ENCODE results near the gene DDX27. TPM values are rescaled to one million over a fixed set of nuclear protein-coding genes. Genes with fewer than 3 reads are reported as not detected.

The DDX27 gene
- total and polyA plus RNA-seq, 2 of the 13 experiments (the other 11 are each of a cell fraction or from before 2014, with no cell fraction given), result 42.6 to 72.8 TPM

- TF ChIP-seq, protein P1, sequence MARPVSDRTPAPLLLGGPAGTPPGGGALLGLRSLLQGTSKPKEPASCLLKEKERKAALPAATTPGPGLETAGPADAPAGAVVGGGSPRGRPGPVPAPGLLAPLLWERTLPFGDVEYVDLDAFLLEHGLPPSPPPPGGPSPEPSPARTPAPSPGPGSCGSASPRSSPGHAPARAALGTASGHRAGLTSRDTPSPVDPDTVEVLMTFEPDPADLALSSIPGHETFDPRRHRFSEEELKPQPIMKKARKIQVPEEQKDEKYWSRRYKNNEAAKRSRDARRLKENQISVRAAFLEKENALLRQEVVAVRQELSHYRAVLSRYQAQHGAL (CRISPR knock-in tag; IDR thresholded peaks at IDR 0.05; ENCODE audit: not compliant biosample characterization), result no peak
- no peak; the same call in 1 of the 2 replicates for TF ChIP-seq ZSCAN29 (CRISPR knock-in tag; conservative IDR thresholded peaks at IDR 0.05)
- no peak for TF ChIP-seq HNRNPLL (IDR thresholded peaks at IDR 0.05; ENCODE audit: low read depth, low read length, poor library complexity, severe bottlenecking)
- TF ChIP-seq GATAD1 (CRISPR knock-in tag; IDR thresholded peaks at IDR 0.05), result peak; percentile 65; the same call in 1 of the 2 replicates
- TF ChIP-seq ZNF7 (CRISPR knock-in tag; IDR thresholded peaks at IDR 0.05), result no peak
- no peak for TF ChIP-seq ZNF776 (CRISPR knock-in tag; IDR thresholded peaks at IDR 0.05)
- peak; percentile 77; the same call in 1 of the 2 replicates for TF ChIP-seq ZFP36L1 (CRISPR knock-in tag; IDR thresholded peaks at IDR 0.05)
- TF ChIP-seq SETDB1 (CRISPR knock-in tag; IDR thresholded peaks at IDR 0.05; ENCODE audit: borderline replicate concordance), result no peak
- TF ChIP-seq ZNF770 (CRISPR knock-in tag; IDR thresholded peaks at IDR 0.05), result no peak
- no peak for TF ChIP-seq ZNF607 (CRISPR knock-in tag; IDR thresholded peaks at IDR 0.05; ENCODE audit: borderline replicate concordance)
- TF ChIP-seq ZNF768 (CRISPR knock-in tag; IDR thresholded peaks at IDR 0.05), result 0 out of 2 replicates have a peak, but pooled peaks have one; percentile 23
- TF ChIP-seq ARID5B (CRISPR knock-in tag; IDR thresholded peaks at IDR 0.05), result peak; percentile 64
- TF ChIP-seq, protein P2, sequence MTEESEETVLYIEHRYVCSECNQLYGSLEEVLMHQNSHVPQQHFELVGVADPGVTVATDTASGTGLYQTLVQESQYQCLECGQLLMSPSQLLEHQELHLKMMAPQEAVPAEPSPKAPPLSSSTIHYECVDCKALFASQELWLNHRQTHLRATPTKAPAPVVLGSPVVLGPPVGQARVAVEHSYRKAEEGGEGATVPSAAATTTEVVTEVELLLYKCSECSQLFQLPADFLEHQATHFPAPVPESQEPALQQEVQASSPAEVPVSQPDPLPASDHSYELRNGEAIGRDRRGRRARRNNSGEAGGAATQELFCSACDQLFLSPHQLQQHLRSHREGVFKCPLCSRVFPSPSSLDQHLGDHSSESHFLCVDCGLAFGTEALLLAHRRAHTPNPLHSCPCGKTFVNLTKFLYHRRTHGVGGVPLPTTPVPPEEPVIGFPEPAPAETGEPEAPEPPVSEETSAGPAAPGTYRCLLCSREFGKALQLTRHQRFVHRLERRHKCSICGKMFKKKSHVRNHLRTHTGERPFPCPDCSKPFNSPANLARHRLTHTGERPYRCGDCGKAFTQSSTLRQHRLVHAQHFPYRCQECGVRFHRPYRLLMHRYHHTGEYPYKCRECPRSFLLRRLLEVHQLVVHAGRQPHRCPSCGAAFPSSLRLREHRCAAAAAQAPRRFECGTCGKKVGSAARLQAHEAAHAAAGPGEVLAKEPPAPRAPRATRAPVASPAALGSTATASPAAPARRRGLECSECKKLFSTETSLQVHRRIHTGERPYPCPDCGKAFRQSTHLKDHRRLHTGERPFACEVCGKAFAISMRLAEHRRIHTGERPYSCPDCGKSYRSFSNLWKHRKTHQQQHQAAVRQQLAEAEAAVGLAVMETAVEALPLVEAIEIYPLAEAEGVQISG (CRISPR knock-in tag; IDR thresholded peaks at IDR 0.05), result peak; percentile 75
- no peak for TF ChIP-seq ZNF441 (CRISPR knock-in tag; IDR thresholded peaks at IDR 0.05; ENCODE audit: borderline replicate concordance)
- no peak for TF ChIP-seq ZNF33B (CRISPR knock-in tag; IDR thresholded peaks at IDR 0.05)
- TF ChIP-seq GABPA (IDR thresholded peaks at IDR 0.05; ENCODE audit: low read depth, low read length), result no peak
- peak; percentile 65 for TF ChIP-seq GABPA (CRISPR knock-in tag; IDR thresholded peaks at IDR 0.05; ENCODE audit: low read depth)
- TF ChIP-seq HES4 (CRISPR knock-in tag; IDR thresholded peaks at IDR 0.05; ENCODE audit: borderline replicate concordance), result no peak
- TF ChIP-seq TBL1XR1 (IDR thresholded peaks at IDR 0.05; ENCODE audit: borderline replicate concordance, low read length, partially characterized antibody), result no peak
- no peak for TF ChIP-seq ZNF780A (CRISPR knock-in tag; IDR thresholded peaks at IDR 0.05)
These were observed 2.1 kb upstream of the DDX27 start (continued) for GRCh38 chr20:49216991-49217578.
